ENCODE data around the gene NEIL3. TPM values are rescaled to one million over a fixed set of nuclear protein-coding genes. Genes with fewer than 3 reads are reported as not detected.

Gene NEIL3
- total and polyA plus RNA-seq, 8 donors = 0.29 to 9.3 (median 1.4) TPM; not detected in 2

- intact Hi-C loops (cut with DNase I; ENCODE audit: low total_unique reads) = no loop called here
- Histone ChIP-seq H3K36me3 (no peaks in the 10 kb centered on the region), H3K4me3 (no peak overlapping the region), H3K9me3 (no peaks in the 10 kb centered on the region), H3K27ac (no peak overlapping the region), H3K27me3 (no peaks in the 10 kb centered on the region), H3K4me1 (no peaks in the 10 kb centered on the region)
- 63 to 78% (median 77%) methylated on average over 2 to 3 of the region's 3 CpGs for WGBS, 5 donors
- no peak for TF ChIP-seq POLR2A (IDR thresholded peaks at IDR 0.05)
- TF ChIP-seq CTCF (IDR thresholded peaks at IDR 0.05) = no peak
- TF ChIP-seq EP300 (IDR thresholded peaks at IDR 0.05) = no peak
- no peak for TF ChIP-seq POLR2AphosphoS5 (IDR thresholded peaks at IDR 0.05)
- peak in 1 of 2 donors; percentile 14 for DNase-seq
These were observed 57.7 kb downstream of the NEIL3 start for GRCh38 chr4:177367336-177367735.

- no peak overlapping the region for H3K27ac ChIP-seq
- TF ChIP-seq EP300 (IDR thresholded peaks at IDR 0.05) (no peak), POLR2A (IDR thresholded peaks at IDR 0.05) (no peak), POLR2AphosphoS5 (IDR thresholded peaks at IDR 0.05) (no peak), CTCF (IDR thresholded peaks at IDR 0.05) (no peak)
- H3K4me3 ChIP-seq = no peak overlapping the region
- WGBS, 5 donors = 90 to 95% (median 94%) methylated on average over 5 of the region's 5 CpGs
- no peaks in the 10 kb centered on the region for H3K36me3 ChIP-seq
- intact Hi-C loops (cut with DNase I; ENCODE audit: low total_unique reads) = no loop called here
- no peaks in the 10 kb centered on the region for H3K27me3 ChIP-seq
- no peak for DNase-seq
- H3K9me3 ChIP-seq = no peaks in the 10 kb centered on the region
- no peaks in the 10 kb centered on the region for H3K4me1 ChIP-seq
These were observed 59.7 kb downstream of the NEIL3 start for GRCh38 chr4:177369372-177369771.

- TF ChIP-seq POLR2A (IDR thresholded peaks at IDR 0.05) = no peak
- no peak for TF ChIP-seq EP300 (IDR thresholded peaks at IDR 0.05)
- no peak for TF ChIP-seq POLR2AphosphoS5 (IDR thresholded peaks at IDR 0.05)
- no peak for TF ChIP-seq CTCF (IDR thresholded peaks at IDR 0.05)
These were observed 61.8 kb downstream of the NEIL3 start for GRCh38 chr4:177371461-177371860.

GRCh38 chr4:177374966-177375365 is 65.3 kb downstream of the NEIL3 start:
- Histone ChIP-seq H3K27me3 (no peaks in the 10 kb centered on the region), H3K36me3 (no peaks in the 10 kb centered on the region), H3K4me1 (no peaks in the 10 kb centered on the region), H3K27ac (no peak overlapping the region), H3K9me3 (no peaks in the 10 kb centered on the region), H3K4me3 (no peak overlapping the region)
- TF ChIP-seq POLR2AphosphoS5 (IDR thresholded peaks at IDR 0.05) (no peak), POLR2A (IDR thresholded peaks at IDR 0.05) (no peak), CTCF (IDR thresholded peaks at IDR 0.05) (no peak), EP300 (IDR thresholded peaks at IDR 0.05) (no peak)
- intact Hi-C loops (cut with DNase I; ENCODE audit: low total_unique reads) = no loop called here
- 66 to 83% (median 77%) methylated on average over 5 of the region's 5 CpGs for WGBS, 5 donors
- no peak for DNase-seq

More at GRCh38 chr4:177371461-177371860, 61.8 kb downstream of the NEIL3 start:
- Histone ChIP-seq H3K36me3 (no peaks in the 10 kb centered on the region), H3K27me3 (no peaks in the 10 kb centered on the region), H3K4me3 (no peak overlapping the region), H3K9me3 (no peaks in the 10 kb centered on the region), H3K4me1 (no peaks in the 10 kb centered on the region), H3K27ac (no peak overlapping the region)
- 25 to 52% (median 42%) methylated on average over 4 of the region's 4 CpGs for WGBS, 5 donors
- intact Hi-C loops (cut with DNase I; ENCODE audit: low total_unique reads) = no loop called here
- DNase-seq = no peak
